ENCODE measurements around the gene LCLAT1. TPM values are rescaled to one million over a fixed set of nuclear protein-coding genes. Genes with fewer than 3 reads are reported as not detected.

Gene LCLAT1
- total RNA-seq, 2 experiments from 2014 or later = 8.3 to 10.2 TPM

- ATAC-seq (ENCODE audit: poor library complexity) = no peak
- TF ChIP-seq CTCF (IDR thresholded peaks at IDR 0.05) = no peak
- H3K36me3 ChIP-seq (ENCODE audit: insufficient read depth, low read length) = no peaks in the 10 kb centered on the region
These were observed 174.8 kb downstream of the LCLAT1 start for GRCh38 chr2:30621836-30622235.

GRCh38 chr2:30622452-30622851 lies 175.4 kb downstream of the LCLAT1 start:
- peak; percentile 32 for ATAC-seq (ENCODE audit: poor library complexity)
- TF ChIP-seq CTCF (IDR thresholded peaks at IDR 0.05) = no peak
- no peaks in the 10 kb centered on the region for H3K4me1 ChIP-seq (ENCODE audit: insufficient read depth, low read length)
- H3K27ac Mint-ChIP-seq = peak overlapping the region; percentile 21
- H3K36me3 Mint-ChIP-seq (ENCODE audit: low read depth) = peaks cover 26% of the 10 kb centered on the region
- no peak overlapping the region for H3K4me3 Mint-ChIP-seq
- H3K27me3 Mint-ChIP-seq = no peaks in the 10 kb centered on the region
- peak in 2 of 14 experiments; percentile 0 to 13 for DNase-seq
- no peak overlapping the region for H3K27ac ChIP-seq (ENCODE audit: low read depth in 1 of 2, low read length in 2 of 2)
- H3K36me3 ChIP-seq (ENCODE audit: insufficient read depth, low read length) = no peaks in the 10 kb centered on the region
- H3K27me3 ChIP-seq (ENCODE audit: control insufficient read depth in 1 of 2, insufficient read depth in 2 of 2, low read length in 2 of 2) = no peaks in the 10 kb centered on the region
- peaks cover 7% of the 10 kb centered on the region for H3K4me1 Mint-ChIP-seq (ENCODE audit: low read depth)
- H3K4me3 ChIP-seq (ENCODE audit: low read length) = no peak overlapping the region
- no peaks in the 10 kb centered on the region for H3K9me3 Mint-ChIP-seq
- peaks cover 0 to 4% of the 10 kb centered on the region in 2 experiments for H3K9me3 ChIP-seq (ENCODE audit: control insufficient read depth in 1 of 2, insufficient read depth in 1 of 2, low read length in 2 of 2)
- ChIA-PET POLR2A (interaction anchor here (0.7 kb wide), 1 partner anchor 100 kb away, joined by 3 read pairs; no protein-coding TSS in a partner anchor), CTCF (interaction anchor here (0.7 to 1.7 kb wide), 2 partner anchors 89 to 276 kb away, joined by 3 read pairs; no protein-coding TSS in a partner anchor)
- intact Hi-C loops (cut with DNase I, micrococcal nuclease) = no loop called here

More at GRCh38 chr2:30621836-30622235, 174.8 kb downstream of the LCLAT1 start:
- H3K27me3 ChIP-seq (ENCODE audit: control insufficient read depth in 1 of 2, insufficient read depth in 2 of 2, low read length in 2 of 2) = no peaks in the 10 kb centered on the region
- H3K27ac Mint-ChIP-seq = no peak overlapping the region
- POLR2A ChIA-PET = interaction anchor here (0.7 kb wide), 1 partner anchor 101 kb away, joined by 3 read pairs; no protein-coding TSS in a partner anchor
- H3K4me3 ChIP-seq (ENCODE audit: low read length) = no peak overlapping the region
- H3K4me1 Mint-ChIP-seq (ENCODE audit: low read depth) = peaks cover 7% of the 10 kb centered on the region
- no peaks in the 10 kb centered on the region for H3K9me3 Mint-ChIP-seq
- DNase-seq = no peak
- no peaks in the 10 kb centered on the region for H3K27me3 Mint-ChIP-seq
- CTCF ChIA-PET = no interaction called here
- no peaks in the 10 kb centered on the region for H3K4me1 ChIP-seq (ENCODE audit: insufficient read depth, low read length)
- peaks cover 26% of the 10 kb centered on the region for H3K36me3 Mint-ChIP-seq (ENCODE audit: low read depth)
- intact Hi-C loops (cut with DNase I, micrococcal nuclease) = no loop called here
- peaks cover 0 to 4% of the 10 kb centered on the region in 2 experiments for H3K9me3 ChIP-seq (ENCODE audit: control insufficient read depth in 1 of 2, insufficient read depth in 1 of 2, low read length in 2 of 2)
- H3K4me3 Mint-ChIP-seq = no peak overlapping the region
- H3K27ac ChIP-seq (ENCODE audit: low read depth in 1 of 2, low read length in 2 of 2) = no peak overlapping the region

GRCh38 chr2:30625276-30625675 lies 178.2 kb downstream of the LCLAT1 start:
- H3K9me3 Mint-ChIP-seq = no peaks in the 10 kb centered on the region
- ChIA-PET CTCF (no interaction called here), POLR2A (no interaction called here)
- ATAC-seq (ENCODE audit: poor library complexity) = no peak
- H3K36me3 Mint-ChIP-seq (ENCODE audit: low read depth) = peaks cover 26% of the 10 kb centered on the region
- DNase-seq = no peak
- no peak overlapping the region for H3K4me3 Mint-ChIP-seq
- H3K4me1 Mint-ChIP-seq (ENCODE audit: low read depth) = peaks cover 27% of the 10 kb centered on the region
- intact Hi-C loops (cut with DNase I, micrococcal nuclease) = no loop called here
- Histone ChIP-seq H3K4me3 (ENCODE audit: low read length) (no peak overlapping the region), H3K27ac (ENCODE audit: low read depth in 1 of 2, low read length in 2 of 2) (no peak overlapping the region), H3K4me1 (ENCODE audit: insufficient read depth, low read length) (peaks cover 2% of the 10 kb centered on the region), H3K27me3 (ENCODE audit: control insufficient read depth in 1 of 2, insufficient read depth in 2 of 2, low read length in 2 of 2) (no peaks in the 10 kb centered on the region), H3K9me3 (ENCODE audit: control insufficient read depth in 1 of 2, insufficient read depth in 1 of 2, low read length in 2 of 2) (peaks cover 0 to 4% of the 10 kb centered on the region in 2 experiments), H3K36me3 (ENCODE audit: insufficient read depth, low read length) (no peaks in the 10 kb centered on the region)
- no peak overlapping the region for H3K27ac Mint-ChIP-seq
- H3K27me3 Mint-ChIP-seq = no peaks in the 10 kb centered on the region
- no peak for TF ChIP-seq CTCF (IDR thresholded peaks at IDR 0.05)

All from CD4-positive, alpha-beta T cell (primary cell).